Stimulated activated CD8-positive, alpha-beta memory T cell treated with anti-CD3 and anti-CD28 coated beads, Interleukin-15, amount 100 ng/mL, for 24 hours (primary cell): ENCODE results near the gene RSPH1.

ENCODE experiments used
- DNase-seq: peaks from one replicate; pipeline ENCODE4 v3.0.0-alpha.2; 2020; ENCODE audit warnings: low read depth

Gene RSPH1

DNA sequence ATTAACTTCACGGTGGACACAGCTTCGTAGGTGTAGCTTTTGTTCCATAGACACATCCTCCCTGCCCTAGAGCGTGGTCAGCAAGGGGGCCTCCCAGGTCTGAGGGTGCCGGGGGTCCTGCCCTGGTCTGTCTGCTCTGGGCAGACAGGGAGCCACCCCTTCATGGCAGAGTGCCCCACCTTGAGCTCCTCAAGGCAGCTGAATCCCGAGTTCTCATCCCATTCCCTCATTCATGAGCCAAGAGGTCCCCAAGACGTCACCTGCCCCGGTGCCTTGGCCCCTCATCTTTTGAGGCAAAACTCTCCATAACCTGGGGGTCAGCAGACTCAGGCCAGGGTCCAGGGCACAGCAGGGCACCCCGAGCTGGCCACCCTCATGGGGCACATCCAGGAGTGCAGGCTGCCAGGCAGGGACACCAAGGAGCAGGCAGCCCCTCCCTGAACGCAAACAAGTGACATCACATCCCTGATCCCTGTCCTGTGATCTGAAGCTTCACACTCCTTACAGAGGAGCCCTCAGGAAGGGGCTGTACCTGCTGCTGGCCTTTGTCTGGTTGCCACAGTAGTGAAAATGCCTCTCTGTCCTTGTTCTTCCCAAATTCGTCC is 69.0 kb downstream of the RSPH1 start:
- DNase-seq, result no peak

DNA sequence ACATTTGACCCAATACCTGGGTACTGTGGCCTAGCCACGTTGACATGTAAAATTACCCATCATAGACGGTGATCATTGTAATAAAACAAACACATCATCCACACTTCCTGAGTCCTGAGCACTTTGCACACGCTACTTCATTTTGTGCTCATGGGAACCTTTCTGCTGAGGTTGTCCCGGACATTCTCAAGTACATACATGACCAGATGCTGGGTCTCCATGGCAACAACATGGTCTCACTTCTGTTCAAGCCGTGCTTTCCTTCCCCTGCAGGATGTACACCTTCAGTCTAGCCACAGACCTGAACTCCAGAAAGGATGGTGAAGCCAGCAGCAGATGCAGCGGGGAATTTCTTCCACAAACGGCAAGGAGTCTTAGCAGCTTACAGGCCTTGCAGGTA is 69.6 kb downstream of the RSPH1 start:
- DNase-seq, result no peak

DNA sequence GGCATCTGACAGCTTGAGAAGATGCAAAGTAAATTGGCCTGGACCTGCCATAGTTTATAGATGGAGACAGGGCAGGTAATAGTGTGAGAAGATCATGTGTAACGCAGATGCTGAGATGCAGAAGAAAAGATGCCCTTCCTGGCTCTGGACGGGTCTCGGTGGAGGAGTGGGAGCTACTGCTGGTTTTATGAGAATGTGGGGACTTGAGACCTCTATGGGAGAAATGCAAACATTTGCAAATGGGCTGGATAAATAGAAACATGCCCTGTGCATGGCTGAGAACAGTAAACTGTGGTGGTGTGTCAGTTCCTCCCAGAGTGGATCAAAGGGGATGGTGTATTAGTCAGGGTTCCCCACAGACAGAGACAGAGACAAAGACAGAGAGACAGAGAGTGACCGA is 70.4 kb downstream of the RSPH1 start:
- no peak for DNase-seq

DNA sequence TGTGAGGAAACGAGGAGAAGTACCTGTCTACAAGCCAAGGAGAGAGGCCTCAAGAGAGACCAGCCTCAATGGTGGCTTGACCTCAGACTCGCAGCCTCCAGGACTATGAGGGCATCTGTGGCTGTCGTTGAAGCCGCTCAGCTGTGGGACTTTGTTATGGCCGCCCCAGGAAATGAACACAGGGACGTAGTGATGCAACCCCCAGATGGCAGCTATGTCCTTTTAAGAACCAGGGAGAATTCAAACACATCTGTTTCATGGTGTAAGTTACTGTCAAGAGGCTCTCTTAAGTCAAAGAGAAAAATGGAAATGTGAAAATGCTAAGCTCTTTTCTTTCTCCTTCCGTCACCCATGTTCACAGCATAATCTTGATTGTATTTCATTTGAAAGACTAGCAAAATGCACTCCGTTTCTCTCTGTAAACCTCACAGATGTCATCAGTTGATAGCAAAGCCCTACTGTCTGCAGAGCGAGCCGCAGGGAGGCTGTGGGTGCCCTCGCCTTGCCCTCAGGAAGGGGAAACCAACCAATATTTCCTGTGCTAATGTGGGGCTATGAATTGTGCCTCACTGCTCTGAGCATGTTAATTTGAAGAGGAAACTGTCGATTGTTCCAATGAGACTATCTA is 71.0 kb downstream of the RSPH1 start:
- DNase-seq, result no peak

DNA sequence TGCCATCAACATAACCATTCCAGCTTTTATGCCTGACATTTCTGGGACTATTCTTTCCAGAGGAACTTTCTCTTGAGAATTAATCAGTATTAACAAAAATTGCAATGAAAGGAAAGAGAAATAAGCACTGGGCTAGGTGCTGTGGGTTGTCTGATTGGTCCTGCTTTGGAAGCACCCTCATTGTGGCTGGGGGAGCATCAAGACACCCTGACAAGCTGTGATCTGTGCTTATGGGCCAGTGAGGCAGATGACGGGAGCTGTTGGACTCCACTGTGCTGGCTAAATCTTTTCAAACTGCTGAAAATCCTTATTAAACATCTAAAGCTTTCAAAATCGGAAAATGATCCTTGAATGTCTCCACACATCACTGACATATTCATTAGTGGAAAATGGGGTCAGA is 72.3 kb downstream of the RSPH1 start:
- DNase-seq, result no peak

DNA sequence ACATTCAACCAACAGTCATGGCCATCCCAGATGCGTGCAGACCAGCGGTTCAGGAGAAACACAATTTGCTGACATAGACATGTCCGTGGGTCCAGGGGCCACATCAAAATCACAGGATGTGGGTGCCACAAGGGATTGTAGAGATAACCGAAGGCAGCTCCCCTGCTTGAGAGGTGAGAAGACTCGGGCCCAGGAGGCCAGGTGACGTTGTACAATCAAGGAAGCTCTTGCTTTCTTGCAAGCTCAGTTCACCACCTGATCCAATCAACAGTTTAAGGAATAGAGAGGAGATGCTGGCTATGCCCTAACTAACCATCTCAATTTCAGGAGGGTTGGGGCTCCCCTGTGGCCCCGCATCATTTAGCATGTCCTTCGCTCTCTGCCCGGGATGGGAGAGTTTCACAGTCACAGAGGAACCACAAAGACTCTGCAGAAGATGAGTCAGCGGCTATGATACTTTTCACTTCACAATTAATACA is 72.8 kb downstream of the RSPH1 start:
- DNase-seq, result no peak
